HG02642 (cell line): ENCODE data around the gene CEP72.

Experiments used
- ATAC-seq: cut with Tn5 transposase; IDR thresholded peaks from one replicate; pipeline ENCODE4 v1.9.1; 2021; ENCODE audit warnings: mild to moderate bottlenecking; ENCODE audit not compliant: unreplicated experiment, poor library complexity

CEP72 gene

GRCh38 chr5:635306-636055, 23.3 kb downstream of the CEP72 start:
- ATAC-seq = no peak

- ATAC-seq = no peak
Measured at GRCh38 chr5:636951-637350, 24.8 kb downstream of the CEP72 start.

GRCh38 chr5:637581-638450, 25.7 kb downstream of the CEP72 start:
- no peak for ATAC-seq

- ATAC-seq = no peak
Measured at GRCh38 chr5:638501-639252, 26.5 kb downstream of the CEP72 start.

- ATAC-seq = no peak
Measured at GRCh38 chr5:639253-639530, 27.1 kb downstream of the CEP72 start.

GRCh38 chr5:639584-640213, 27.6 kb downstream of the CEP72 start:
- ATAC-seq = no peak

GRCh38 chr5:640461-641330, 28.6 kb downstream of the CEP72 start:
- ATAC-seq = no peak

- no peak for ATAC-seq
Measured at GRCh38 chr5:641331-641765, 29.2 kb downstream of the CEP72 start.

GRCh38 chr5:642481-642880, 30.3 kb downstream of the CEP72 start:
- ATAC-seq = no peak

- ATAC-seq = no peak
Measured at GRCh38 chr5:643351-643801, 31.2 kb downstream of the CEP72 start.

GRCh38 chr5:643811-644271, 31.7 kb downstream of the CEP72 start:
- no peak for ATAC-seq

- no peak for ATAC-seq
Measured at GRCh38 chr5:644509-644908, 32.4 kb downstream of the CEP72 start.

GRCh38 chr5:644971-645370, 32.8 kb downstream of the CEP72 start:
- no peak for ATAC-seq

GRCh38 chr5:645421-645820, 33.3 kb downstream of the CEP72 start:
- ATAC-seq = no peak

GRCh38 chr5:646396-647201, 34.5 kb downstream of the CEP72 start:
- ATAC-seq = no peak

- no peak for ATAC-seq
Measured at GRCh38 chr5:647311-647710, 35.2 kb downstream of the CEP72 start.

GRCh38 chr5:647727-648126, 35.6 kb downstream of the CEP72 start:
- no peak for ATAC-seq

- no peak for ATAC-seq
Measured at GRCh38 chr5:651296-652022, 39.3 kb downstream of the CEP72 start.
